ENCODE data around the gene KRCC1.

DNA sequence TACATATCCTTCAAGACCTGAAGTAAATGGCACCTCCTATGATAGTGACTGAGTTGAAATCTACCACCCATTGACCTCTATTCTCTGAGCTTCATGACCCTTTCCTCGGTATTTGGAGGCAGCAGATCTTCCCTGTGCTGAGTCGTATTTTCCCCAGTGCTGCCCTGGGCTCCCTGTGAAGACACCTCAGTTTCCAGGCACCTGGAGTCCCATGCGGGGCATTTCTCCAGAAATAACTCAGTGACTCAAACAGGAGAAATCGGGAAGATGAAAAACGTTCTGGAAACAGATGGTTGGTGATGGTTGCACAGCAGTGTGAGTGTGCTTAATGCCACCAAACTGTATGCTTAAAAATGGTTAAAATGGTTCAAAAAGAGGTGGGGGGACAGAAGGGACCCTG lies 30.0 kb upstream of the KRCC1 start:
- TF ChIP-seq, protein P1, sequence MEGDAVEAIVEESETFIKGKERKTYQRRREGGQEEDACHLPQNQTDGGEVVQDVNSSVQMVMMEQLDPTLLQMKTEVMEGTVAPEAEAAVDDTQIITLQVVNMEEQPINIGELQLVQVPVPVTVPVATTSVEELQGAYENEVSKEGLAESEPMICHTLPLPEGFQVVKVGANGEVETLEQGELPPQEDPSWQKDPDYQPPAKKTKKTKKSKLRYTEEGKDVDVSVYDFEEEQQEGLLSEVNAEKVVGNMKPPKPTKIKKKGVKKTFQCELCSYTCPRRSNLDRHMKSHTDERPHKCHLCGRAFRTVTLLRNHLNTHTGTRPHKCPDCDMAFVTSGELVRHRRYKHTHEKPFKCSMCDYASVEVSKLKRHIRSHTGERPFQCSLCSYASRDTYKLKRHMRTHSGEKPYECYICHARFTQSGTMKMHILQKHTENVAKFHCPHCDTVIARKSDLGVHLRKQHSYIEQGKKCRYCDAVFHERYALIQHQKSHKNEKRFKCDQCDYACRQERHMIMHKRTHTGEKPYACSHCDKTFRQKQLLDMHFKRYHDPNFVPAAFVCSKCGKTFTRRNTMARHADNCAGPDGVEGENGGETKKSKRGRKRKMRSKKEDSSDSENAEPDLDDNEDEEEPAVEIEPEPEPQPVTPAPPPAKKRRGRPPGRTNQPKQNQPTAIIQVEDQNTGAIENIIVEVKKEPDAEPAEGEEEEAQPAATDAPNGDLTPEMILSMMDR (IDR thresholded peaks at IDR 0.05): no peak
- no peak for TF ChIP-seq POLR2AphosphoS5 (IDR thresholded peaks at IDR 0.05; ENCODE audit: insufficient read depth in 1 of 2, low read depth in 1 of 2)
